ENCODE data around the gene RAB9B. TPM values are rescaled to one million over a fixed set of nuclear protein-coding genes. Genes with fewer than 3 reads are reported as not detected.

Gene RAB9B
- total RNA-seq, 1 experiment from 2014 or later = 0.31 TPM

- Histone ChIP-seq H3K23me2 (ENCODE audit: insufficient read length, low read depth, low read length, poor library complexity, severe bottlenecking) (no peaks in the 10 kb centered on the region), H3K27me3 (ENCODE audit: insufficient read depth, low read length) (no peaks in the 10 kb centered on the region), H4K5ac (ENCODE audit: insufficient read length, low read depth, low read length) (no peak overlapping the region), H3T11ph (ENCODE audit: low read length) (no peak overlapping the region), H3K9ac (ENCODE audit: extremely low read depth, insufficient read length, low read length) (no peak overlapping the region), H2AFZ (ENCODE audit: low read length) (no peak overlapping the region), H3K18ac (ENCODE audit: insufficient read length, low read depth, low read length) (no peak overlapping the region), H2BK5ac (ENCODE audit: insufficient read length, low read length) (no peak overlapping the region), H4K20me1 (ENCODE audit: control insufficient read depth, insufficient read depth, insufficient read length) (no peaks in the 10 kb centered on the region), H2AK5ac (ENCODE audit: insufficient read length, low read length) (no peak overlapping the region), H3K79me2 (ENCODE audit: insufficient read depth, low read length) (no peaks in the 10 kb centered on the region), H4K8ac (replicated peaks; ENCODE audit: insufficient read length, low read depth, low read length) (no peak overlapping the region), H3K79me1 (ENCODE audit: insufficient read depth, low read depth, low read length, poor library complexity, severe bottlenecking) (no peaks in the 10 kb centered on the region), H2BK120ac (ENCODE audit: low read depth, low read length, poor library complexity, severe bottlenecking) (no peak overlapping the region), H4K91ac (ENCODE audit: insufficient read length, low read depth, low read length) (no peak overlapping the region), H3K4ac (ENCODE audit: low read depth, low read length) (no peak overlapping the region), H2BK12ac (ENCODE audit: insufficient read length, low read depth, low read length) (no peak overlapping the region), H3K9me3 (ENCODE audit: control insufficient read depth, low read depth, low read length) (no peaks in the 10 kb centered on the region), H2BK20ac (ENCODE audit: low read depth, low read length, poor library complexity, severe bottlenecking) (no peak overlapping the region), H3K14ac (ENCODE audit: insufficient read depth, low read length) (no peak overlapping the region), H3K23ac (ENCODE audit: insufficient read length, low read depth, low read length) (no peak overlapping the region), H3K4me2 (ENCODE audit: insufficient read depth, insufficient read length, low read length) (no peak overlapping the region), H2BK15ac (ENCODE audit: low read depth, low read length) (no peak overlapping the region), H3K56ac (ENCODE audit: insufficient read length, low read depth, low read length) (no peak overlapping the region), H3K27ac (ENCODE audit: insufficient read length, low read depth, low read length) (no peak overlapping the region), H3K4me1 (ENCODE audit: insufficient read depth, low read length) (no peaks in the 10 kb centered on the region)
- peaks cover 2% of the 10 kb centered on the region; the same call in 1 of the 2 replicates for H3K27me3 Mint-ChIP-seq (ENCODE audit: low read depth)
- H3K36me3 Mint-ChIP-seq (ENCODE audit: insufficient read depth in 1 of 3, low read depth in 3 of 3) = no peaks in the 10 kb centered on the region; a peak in 1 of 7 replicates
- H3K27ac Mint-ChIP-seq = no peak overlapping the region
- no peaks in the 10 kb centered on the region for H3K4me1 Mint-ChIP-seq
- no peak overlapping the region for H3K4me3 Mint-ChIP-seq
- peaks cover 0 to 36% of the 10 kb centered on the region in 2 experiments; a peak in 2 of 5 replicates for H3K9me3 Mint-ChIP-seq
- peak; percentile 72 for DNase-seq
- TF ChIP-seq CTCF (conservative IDR thresholded peaks at IDR 0.05) = peak; percentile 73
- WGBS (ENCODE audit: extremely low coverage, insufficient read length, low lambda C conversion rate) = no CpG with 5 or more reads among the region's 4 CpGs
Observed at GRCh38 chrX:103845165-103845653, 13.2 kb upstream of the RAB9B start.
